ENCODE data around the gene TTC34.

Gene TTC34

DNA sequence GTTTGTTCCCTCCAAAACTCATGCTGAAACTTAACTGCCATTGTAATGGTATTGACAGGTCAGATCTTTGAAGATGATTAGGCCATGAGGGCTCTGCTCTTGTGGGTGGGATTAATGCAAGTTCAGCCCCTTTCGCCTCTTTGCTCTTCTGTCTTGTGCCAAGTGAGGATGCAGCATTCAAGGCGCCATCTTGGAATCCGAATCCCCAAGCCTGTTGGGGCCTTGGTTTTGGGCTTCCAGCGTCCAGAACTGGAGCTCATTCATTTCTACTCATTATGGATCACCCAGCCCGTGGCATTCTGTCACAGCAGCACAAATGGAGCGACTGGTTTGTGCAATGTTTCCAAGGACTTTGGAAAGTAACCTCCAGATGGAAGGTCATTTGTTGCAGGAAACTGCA is 5.6 kb downstream of the TTC34 start:
- Histone ChIP-seq H2AFZ (ENCODE audit: low read depth, low read length) (no peak overlapping the region), H3K9me3 (ENCODE audit: insufficient read depth, low read length) (0 out of 2 replicates have a peak, but pooled peaks cover 4% of the 10 kb centered on the region), H3K79me2 (ENCODE audit: low read length) (no peaks in the 10 kb centered on the region), H3K36me3 (replicated peaks; ENCODE audit: low read depth, low read length) (no peaks in the 10 kb centered on the region), H3K27ac (ENCODE audit: low read length) (no peak overlapping the region), H3K9ac (ENCODE audit: low read length) (no peak overlapping the region), H3K4me3 (ENCODE audit: low read length) (no peak overlapping the region), H4K20me1 (ENCODE audit: insufficient read depth, low read length) (no peaks in the 10 kb centered on the region), H3K4me1 (ENCODE audit: low read length) (no peaks in the 10 kb centered on the region), H3K4me2 (ENCODE audit: low read length) (no peak overlapping the region), H3K27me3 (ENCODE audit: low read depth, low read length) (no peaks in the 10 kb centered on the region)
- TF ChIP-seq EZH2phosphoT487 (IDR thresholded peaks at IDR 0.05; ENCODE audit: low read depth), result no peak
- TF ChIP-seq, protein P1, sequence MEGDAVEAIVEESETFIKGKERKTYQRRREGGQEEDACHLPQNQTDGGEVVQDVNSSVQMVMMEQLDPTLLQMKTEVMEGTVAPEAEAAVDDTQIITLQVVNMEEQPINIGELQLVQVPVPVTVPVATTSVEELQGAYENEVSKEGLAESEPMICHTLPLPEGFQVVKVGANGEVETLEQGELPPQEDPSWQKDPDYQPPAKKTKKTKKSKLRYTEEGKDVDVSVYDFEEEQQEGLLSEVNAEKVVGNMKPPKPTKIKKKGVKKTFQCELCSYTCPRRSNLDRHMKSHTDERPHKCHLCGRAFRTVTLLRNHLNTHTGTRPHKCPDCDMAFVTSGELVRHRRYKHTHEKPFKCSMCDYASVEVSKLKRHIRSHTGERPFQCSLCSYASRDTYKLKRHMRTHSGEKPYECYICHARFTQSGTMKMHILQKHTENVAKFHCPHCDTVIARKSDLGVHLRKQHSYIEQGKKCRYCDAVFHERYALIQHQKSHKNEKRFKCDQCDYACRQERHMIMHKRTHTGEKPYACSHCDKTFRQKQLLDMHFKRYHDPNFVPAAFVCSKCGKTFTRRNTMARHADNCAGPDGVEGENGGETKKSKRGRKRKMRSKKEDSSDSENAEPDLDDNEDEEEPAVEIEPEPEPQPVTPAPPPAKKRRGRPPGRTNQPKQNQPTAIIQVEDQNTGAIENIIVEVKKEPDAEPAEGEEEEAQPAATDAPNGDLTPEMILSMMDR (IDR thresholded peaks at IDR 0.05; ENCODE audit: low read depth, low read length), result no peak

DNA sequence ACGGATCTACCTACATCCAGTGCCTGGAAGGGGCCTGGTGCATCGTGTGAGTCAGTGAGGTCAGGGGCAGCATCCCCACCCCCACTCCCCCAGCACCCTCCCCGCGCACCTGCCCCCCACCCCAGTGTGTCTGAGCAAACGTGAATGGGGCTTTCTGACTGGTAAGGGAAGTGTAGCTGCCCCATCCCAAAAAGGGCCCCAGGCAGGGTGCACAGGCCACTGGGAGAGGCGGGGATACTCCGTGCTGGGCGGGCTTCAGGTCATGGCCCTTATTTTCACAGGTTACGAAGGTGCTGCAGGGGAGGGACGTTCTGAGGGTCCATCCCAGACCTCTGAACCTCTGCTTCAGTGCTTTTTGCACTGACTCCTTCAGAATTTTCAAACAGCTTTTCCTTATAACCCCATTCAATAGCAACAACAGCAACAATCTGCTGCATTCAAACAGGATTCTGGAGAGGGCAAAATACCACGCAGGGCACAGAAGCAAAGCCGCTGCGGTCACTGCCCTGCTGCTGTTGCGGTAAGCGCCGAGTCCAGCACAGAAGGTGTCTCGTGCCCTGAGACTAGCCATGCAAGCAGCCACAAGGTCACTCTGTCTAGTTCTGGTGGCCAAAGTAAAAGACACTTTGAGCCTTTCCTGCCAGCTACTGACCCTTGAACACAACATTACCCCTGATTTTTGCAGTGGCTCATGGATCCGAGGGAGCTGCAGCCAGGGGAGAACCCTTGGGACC is 10.3 kb downstream of the TTC34 start:
- no peaks in the 10 kb centered on the region for H3K4me1 ChIP-seq (ENCODE audit: low read length)
- H3K36me3 ChIP-seq (replicated peaks; ENCODE audit: low read depth, low read length), result no peaks in the 10 kb centered on the region
- H3K9me3 ChIP-seq (ENCODE audit: insufficient read depth, low read length), result 0 out of 2 replicates have a peak, but pooled peaks cover 4% of the 10 kb centered on the region

DNA sequence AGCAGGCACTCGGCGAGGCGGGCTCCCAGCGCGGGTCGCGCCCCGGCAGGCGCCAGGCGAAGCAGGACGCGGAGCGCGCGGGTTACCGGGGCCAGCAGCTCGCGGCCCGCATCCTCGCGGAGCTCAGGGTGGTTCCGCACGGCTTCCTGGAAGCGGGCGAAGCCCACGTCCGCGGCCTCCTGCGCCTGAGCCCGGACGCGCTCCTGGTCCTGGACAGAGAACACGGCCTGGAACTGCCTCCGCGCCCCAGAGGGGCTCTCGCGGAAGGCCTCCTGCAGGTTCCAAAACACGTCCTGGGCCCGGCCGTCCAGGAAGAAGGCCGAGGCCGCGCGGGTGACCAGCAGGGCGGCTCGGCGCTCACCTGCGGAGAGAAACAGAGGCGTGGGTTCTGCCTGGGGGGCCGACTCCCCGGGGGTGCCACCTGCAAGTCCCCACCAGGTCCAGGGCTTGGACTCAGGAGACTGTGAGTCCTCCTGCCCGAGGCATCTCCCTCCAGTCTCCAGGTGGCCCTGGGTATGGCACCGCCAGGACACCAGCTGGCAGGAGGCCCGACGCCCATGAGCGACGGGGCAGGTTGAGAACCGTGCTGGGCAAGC is 11.4 kb downstream of the TTC34 start:
- H4K20me1 ChIP-seq (ENCODE audit: insufficient read depth, low read length), result no peaks in the 10 kb centered on the region
- no peaks in the 10 kb centered on the region for H3K27me3 ChIP-seq (ENCODE audit: low read depth, low read length)
- no peak overlapping the region for H3K9ac ChIP-seq (ENCODE audit: low read length)
- H2AFZ ChIP-seq (ENCODE audit: low read depth, low read length), result no peak overlapping the region
- TF ChIP-seq, protein P1 (IDR thresholded peaks at IDR 0.05; ENCODE audit: low read depth, low read length), result no peak
- no peak for TF ChIP-seq EZH2phosphoT487 (IDR thresholded peaks at IDR 0.05; ENCODE audit: low read depth)
- H3K27ac ChIP-seq (ENCODE audit: low read length), result no peak overlapping the region
- no peaks in the 10 kb centered on the region for H3K36me3 ChIP-seq (replicated peaks; ENCODE audit: low read depth, low read length)
- no peak overlapping the region for H3K4me2 ChIP-seq (ENCODE audit: low read length)
- H3K4me1 ChIP-seq (ENCODE audit: low read length), result no peaks in the 10 kb centered on the region
- 0 out of 2 replicates have a peak, but pooled peaks cover 4% of the 10 kb centered on the region for H3K9me3 ChIP-seq (ENCODE audit: insufficient read depth, low read length)
- H3K4me3 ChIP-seq (ENCODE audit: low read length), result no peak overlapping the region
- H3K79me2 ChIP-seq (ENCODE audit: low read length), result no peaks in the 10 kb centered on the region

More for the DNA sequence above, 10.3 kb downstream of the TTC34 start:
- Histone ChIP-seq H3K79me2 (ENCODE audit: low read length) (no peaks in the 10 kb centered on the region), H3K4me2 (ENCODE audit: low read length) (no peak overlapping the region), H2AFZ (ENCODE audit: low read depth, low read length) (no peak overlapping the region), H3K4me3 (ENCODE audit: low read length) (no peak overlapping the region), H3K9ac (ENCODE audit: low read length) (no peak overlapping the region), H4K20me1 (ENCODE audit: insufficient read depth, low read length) (no peaks in the 10 kb centered on the region), H3K27ac (ENCODE audit: low read length) (no peak overlapping the region), H3K27me3 (ENCODE audit: low read depth, low read length) (no peaks in the 10 kb centered on the region)
- no peak for TF ChIP-seq EZH2phosphoT487 (IDR thresholded peaks at IDR 0.05; ENCODE audit: low read depth)
- TF ChIP-seq, protein P1 (IDR thresholded peaks at IDR 0.05; ENCODE audit: low read depth, low read length), result no peak

DNA sequence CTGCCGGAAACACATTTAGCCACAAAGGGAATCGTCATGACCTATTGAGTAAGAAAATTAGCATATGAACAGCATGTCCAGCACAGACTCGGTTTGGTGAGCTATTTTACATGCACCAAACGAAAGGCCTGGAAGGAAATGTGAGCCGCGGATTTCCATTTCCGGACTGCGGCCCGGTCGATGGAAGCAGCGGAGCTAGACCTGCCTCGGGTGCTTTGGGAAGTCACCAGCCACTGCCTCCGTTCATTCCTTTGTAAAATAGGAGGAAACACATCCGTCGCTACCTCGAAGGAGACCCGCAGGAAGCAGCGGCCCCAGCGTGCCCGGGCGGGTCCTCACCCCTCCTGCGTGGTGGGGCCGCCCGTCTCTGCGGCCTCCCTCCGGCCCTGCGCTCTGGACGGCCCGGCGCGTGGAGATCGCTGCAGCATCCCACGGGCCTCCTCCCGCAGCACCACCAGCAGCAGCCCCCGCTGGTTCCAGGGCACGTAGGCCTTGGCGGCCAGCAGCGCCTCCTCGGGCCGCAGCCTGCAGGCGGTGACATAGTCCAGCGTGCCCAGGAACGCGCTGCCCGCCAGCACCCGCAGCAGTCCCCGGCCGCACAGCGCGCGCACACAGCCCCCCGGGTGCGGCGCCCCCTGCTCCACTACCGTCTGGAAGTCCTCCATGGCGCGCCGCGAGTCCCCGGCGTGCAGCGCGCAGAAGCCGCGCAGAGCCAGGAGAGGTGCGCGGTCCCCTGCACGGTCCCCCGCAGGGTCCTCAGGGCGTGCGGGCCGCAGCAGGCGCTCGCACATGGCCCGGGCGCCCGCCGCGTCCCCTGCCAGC is 12.1 kb downstream of the TTC34 start:
- no peak for TF ChIP-seq EZH2phosphoT487 (IDR thresholded peaks at IDR 0.05; ENCODE audit: low read depth)
- TF ChIP-seq, protein P1 (IDR thresholded peaks at IDR 0.05; ENCODE audit: low read depth, low read length), result no peak
- Histone ChIP-seq H3K9me3 (ENCODE audit: insufficient read depth, low read length) (0 out of 2 replicates have a peak, but pooled peaks cover 4% of the 10 kb centered on the region), H3K27ac (ENCODE audit: low read length) (no peak overlapping the region), H3K4me2 (ENCODE audit: low read length) (no peak overlapping the region), H2AFZ (ENCODE audit: low read depth, low read length) (no peak overlapping the region), H3K36me3 (replicated peaks; ENCODE audit: low read depth, low read length) (no peaks in the 10 kb centered on the region), H3K79me2 (ENCODE audit: low read length) (no peaks in the 10 kb centered on the region), H4K20me1 (ENCODE audit: insufficient read depth, low read length) (no peaks in the 10 kb centered on the region), H3K9ac (ENCODE audit: low read length) (no peak overlapping the region), H3K27me3 (ENCODE audit: low read depth, low read length) (no peaks in the 10 kb centered on the region), H3K4me1 (ENCODE audit: low read length) (no peaks in the 10 kb centered on the region), H3K4me3 (ENCODE audit: low read length) (no peak overlapping the region)
